Hepatocyte (in vitro differentiated cells): ENCODE data around the gene ITGA7.

Experiments used
- EZH2 ChIP-seq: fragments of 200-600 bp; sonication (generic); IDR thresholded peaks from 2 replicates; pipeline ENCODE4 v1.6.1; 2016; ENCODE audit warnings: antibody characterized with exemption, mild to moderate bottlenecking, borderline replicate concordance
- TF ChIP-seq, protein P1 (sequence below): fragments of 200-600 bp; sonication (generic); IDR thresholded peaks from 2 replicates; pipeline ENCODE4 v1.5.1; 2016; ENCODE audit warnings: antibody characterized with exemption, mild to moderate bottlenecking; ENCODE audit not compliant: poor library complexity

DNA sequence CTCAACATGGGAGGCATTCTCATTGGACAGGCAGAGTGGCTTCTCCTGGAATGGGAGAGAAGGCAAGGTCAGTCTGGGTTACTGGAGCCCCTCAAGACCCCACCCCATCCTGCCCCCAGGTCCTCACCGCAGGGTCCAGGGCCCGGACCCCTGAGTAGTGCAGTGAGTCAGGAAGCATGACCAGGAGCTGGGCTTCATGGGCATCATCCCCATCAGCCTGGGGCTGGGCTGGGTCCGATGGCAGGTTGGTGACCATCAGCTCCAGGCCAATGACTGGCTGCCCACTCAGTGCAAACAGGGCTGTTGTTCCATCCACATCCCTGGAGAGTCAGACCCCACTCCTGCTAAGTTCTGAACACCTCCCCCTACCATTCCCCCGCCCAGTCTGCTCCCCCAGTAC, 13.1 kb downstream of the ITGA7 start:
- TF ChIP-seq EZH2, result no peak
- TF ChIP-seq, protein P1, sequence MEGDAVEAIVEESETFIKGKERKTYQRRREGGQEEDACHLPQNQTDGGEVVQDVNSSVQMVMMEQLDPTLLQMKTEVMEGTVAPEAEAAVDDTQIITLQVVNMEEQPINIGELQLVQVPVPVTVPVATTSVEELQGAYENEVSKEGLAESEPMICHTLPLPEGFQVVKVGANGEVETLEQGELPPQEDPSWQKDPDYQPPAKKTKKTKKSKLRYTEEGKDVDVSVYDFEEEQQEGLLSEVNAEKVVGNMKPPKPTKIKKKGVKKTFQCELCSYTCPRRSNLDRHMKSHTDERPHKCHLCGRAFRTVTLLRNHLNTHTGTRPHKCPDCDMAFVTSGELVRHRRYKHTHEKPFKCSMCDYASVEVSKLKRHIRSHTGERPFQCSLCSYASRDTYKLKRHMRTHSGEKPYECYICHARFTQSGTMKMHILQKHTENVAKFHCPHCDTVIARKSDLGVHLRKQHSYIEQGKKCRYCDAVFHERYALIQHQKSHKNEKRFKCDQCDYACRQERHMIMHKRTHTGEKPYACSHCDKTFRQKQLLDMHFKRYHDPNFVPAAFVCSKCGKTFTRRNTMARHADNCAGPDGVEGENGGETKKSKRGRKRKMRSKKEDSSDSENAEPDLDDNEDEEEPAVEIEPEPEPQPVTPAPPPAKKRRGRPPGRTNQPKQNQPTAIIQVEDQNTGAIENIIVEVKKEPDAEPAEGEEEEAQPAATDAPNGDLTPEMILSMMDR, result no peak
